Ascending aorta (tissue), 1 donor: ENCODE results near the gene IFT22. TPM values are rescaled to one million over a fixed set of nuclear protein-coding genes. Genes with fewer than 3 reads are reported as not detected.

Experiments used
- total RNA-seq: library from RNA; depleted of rRNA; stranded (reverse); fragments of >200 nt; gene quantifications from one replicate; pipeline ENCODE4 v1.1.0, GENCODE V29; 2016

IFT22 gene
- total RNA-seq, 1 donor from 2014 or later = 19.8 TPM

Other genes starting within 250 kb of the IFT22 start
- gene TRIM56, start 236.3 kb downstream of the IFT22 start, total RNA-seq = 29.6 TPM
- 1,267 TPM for gene SERPINE1, start 194.7 kb downstream of the IFT22 start, total RNA-seq
- 77.4 TPM for gene AP1S1, start 167.3 kb downstream of the IFT22 start, total RNA-seq
- gene VGF, start 156.2 kb downstream of the IFT22 start, total RNA-seq = not detected
- gene NAT16, start 141.5 kb downstream of the IFT22 start, total RNA-seq = not detected
- gene MOGAT3, start 120.8 kb downstream of the IFT22 start, total RNA-seq = not detected
- gene PLOD3, start 104.2 kb downstream of the IFT22 start, total RNA-seq = 165 TPM
- gene ZNHIT1, start 103.6 kb downstream of the IFT22 start, total RNA-seq = 87.9 TPM
- gene CLDN15, start 84.0 kb downstream of the IFT22 start, total RNA-seq = 27.7 TPM
- gene FIS1, start 76.7 kb downstream of the IFT22 start, total RNA-seq = 266 TPM
- gene COL26A1, start 41.1 kb upstream of the IFT22 start, total RNA-seq = not detected